ENCODE data around the gene MFAP4.

MFAP4 gene

GRCh38 chr17:19412510-19412909 lies 25.5 kb upstream of the MFAP4 start:
- DNase-seq, result no peak
- H3K4me3 ChIP-seq (ENCODE audit: low read depth, low read length), result no peak overlapping the region
- H3K27me3 ChIP-seq, result no peaks in the 10 kb centered on the region
- TF ChIP-seq CTCF (IDR thresholded peaks at IDR 0.05; ENCODE audit: low read depth, low read length), result no peak
- H3K9me3 ChIP-seq, result no peaks in the 10 kb centered on the region
- no peaks in the 10 kb centered on the region for H3K36me3 ChIP-seq
- no peaks in the 10 kb centered on the region for H3K4me1 ChIP-seq

GRCh38 chr17:19411631-19412030 lies 24.6 kb upstream of the MFAP4 start:
- TF ChIP-seq CTCF (IDR thresholded peaks at IDR 0.05; ENCODE audit: low read depth, low read length), result no peak
- Histone ChIP-seq H3K4me1 (no peaks in the 10 kb centered on the region), H3K36me3 (no peaks in the 10 kb centered on the region), H3K27me3 (no peaks in the 10 kb centered on the region), H3K9me3 (no peaks in the 10 kb centered on the region), H3K4me3 (ENCODE audit: low read depth, low read length) (peak overlapping the region; percentile 48; the same call in 1 of the 2 replicates)
- no peak for DNase-seq

GRCh38 chr17:19410875-19411620 lies 24.1 kb upstream of the MFAP4 start, which contains the start of gene RNF112:
Gene RNF112, plus strand, starts transcription at chr17:19411232. Its CDS starts 177 bp downstream, at chr17:19411409.
- H3K27me3 ChIP-seq, result no peaks in the 10 kb centered on the region
- H3K9me3 ChIP-seq, result no peaks in the 10 kb centered on the region
- no peaks in the 10 kb centered on the region for H3K36me3 ChIP-seq
- peak within 1 kb of the TSS; percentile 48 for H3K4me3 ChIP-seq (ENCODE audit: low read depth, low read length)
- no peaks in the 10 kb centered on the region for H3K4me1 ChIP-seq
- DNase-seq, result peak; percentile 49
- no peak for TF ChIP-seq CTCF (IDR thresholded peaks at IDR 0.05; ENCODE audit: low read depth, low read length)

- no peak overlapping the region for H3K4me3 ChIP-seq (ENCODE audit: low read depth, low read length)
- H3K36me3 ChIP-seq, result no peaks in the 10 kb centered on the region
- DNase-seq, result no peak
- H3K4me1 ChIP-seq, result no peaks in the 10 kb centered on the region
- H3K27me3 ChIP-seq, result no peaks in the 10 kb centered on the region
- TF ChIP-seq CTCF (IDR thresholded peaks at IDR 0.05; ENCODE audit: low read depth, low read length), result no peak
- no peaks in the 10 kb centered on the region for H3K9me3 ChIP-seq
These were observed 23.1 kb upstream of the MFAP4 start for GRCh38 chr17:19410091-19410490.

GRCh38 chr17:19409509-19409908 lies 22.5 kb upstream of the MFAP4 start:
- Histone ChIP-seq H3K36me3 (no peaks in the 10 kb centered on the region), H3K4me3 (ENCODE audit: low read depth, low read length) (no peak overlapping the region), H3K4me1 (no peaks in the 10 kb centered on the region), H3K27me3 (no peaks in the 10 kb centered on the region), H3K9me3 (no peaks in the 10 kb centered on the region)
- TF ChIP-seq CTCF (IDR thresholded peaks at IDR 0.05; ENCODE audit: low read depth, low read length), result no peak
- no peak for DNase-seq

GRCh38 chr17:19409066-19409465 lies 22.1 kb upstream of the MFAP4 start:
- no peaks in the 10 kb centered on the region for H3K36me3 ChIP-seq
- no peak overlapping the region for H3K4me3 ChIP-seq (ENCODE audit: low read depth, low read length)
- no peaks in the 10 kb centered on the region for H3K27me3 ChIP-seq
- H3K4me1 ChIP-seq, result no peaks in the 10 kb centered on the region
- no peak for DNase-seq
- H3K9me3 ChIP-seq, result no peaks in the 10 kb centered on the region
- TF ChIP-seq CTCF (IDR thresholded peaks at IDR 0.05; ENCODE audit: low read depth, low read length), result no peak
